Liver (tissue), 9 donors: ENCODE results near the gene NFKBIB. TPM values are rescaled to one million over a fixed set of nuclear protein-coding genes. Genes with fewer than 3 reads are reported as not detected.
A peak's percentile ranks its signal among the peaks of the same experiment; 100 is the strongest.
"Not testable (repeated sequence)": the region's sequence is repeated elsewhere in the genome, so short reads cannot be mapped to it uniquely, and the experiment has no call there.

Experiments used
- DNase-seq: peaks from one replicate; pipeline ENCODE4 v3.0.0-alpha.2; 2017; ENCODE audit warnings: low spot score
- H3K27ac ChIP-seq, 2 donors: one replicate each; pipeline ENCODE4 v1.7.0; 2013; ENCODE audit warnings: inconsistent platforms in 2 of 2, low read length in 2 of 2, control low read depth in 1 of 2, low read depth in 1 of 2, mild to moderate bottlenecking in 1 of 2
- H3K27me3 ChIP-seq, 4 donors: one replicate each; pipeline versions ENCODE4 v1.6.1 to v1.7.0; 2013; ENCODE audit warnings: low read length in 3 of 4, inconsistent platforms in 1 of 4, mild to moderate bottlenecking in 1 of 4, moderate library complexity in 1 of 4; ENCODE audit not compliant: control insufficient read depth in 4 of 4, insufficient read depth in 4 of 4
- H3K36me3 ChIP-seq, 4 donors: one replicate each; pipeline versions ENCODE4 v1.6.1 to v1.7.0; 2013; ENCODE audit warnings: low read length in 3 of 4, mild to moderate bottlenecking in 3 of 4, low read depth in 1 of 4, moderate library complexity in 1 of 4; ENCODE audit not compliant: control insufficient read depth in 4 of 4, insufficient read depth in 3 of 4
- H3K4me1 ChIP-seq, 4 donors: one replicate each; pipeline versions ENCODE4 v1.6.1 to v1.7.0; 2013; ENCODE audit warnings: low read length in 3 of 4, mild to moderate bottlenecking in 3 of 4, moderate library complexity in 1 of 4; ENCODE audit not compliant: control insufficient read depth in 4 of 4, insufficient read depth in 4 of 4
- H3K4me3 ChIP-seq, 3 donors: one replicate each; pipeline versions ENCODE4 v1.6.1 to v1.7.0; 2013; ENCODE audit warnings: low read length in 3 of 3, control low read depth in 1 of 3, low read depth in 1 of 3, mild to moderate bottlenecking in 1 of 3
- H3K9ac ChIP-seq, 2 donors: one replicate each; pipeline ENCODE4 v1.7.0; 2013; ENCODE audit warnings: low read length in 2 of 2, mild to moderate bottlenecking in 2 of 2, moderate library complexity in 2 of 2, control low read depth in 1 of 2, low read depth in 1 of 2
- H3K9me3 ChIP-seq, 4 donors: one replicate each; pipeline versions ENCODE4 v1.6.1 to v1.7.0; 2013; ENCODE audit warnings: low read length in 3 of 4; ENCODE audit not compliant: control insufficient read depth in 4 of 4
- CTCF ChIP-seq: fragments of 150-350 bp; IDR thresholded peaks from 2 replicates; pipeline ENCODE4 v1.5.1; 2017; ENCODE audit warnings: improper control_type of control experiment, low read depth, low read length; ENCODE audit not compliant: missing input control
- FOXA2 ChIP-seq: IDR thresholded peaks from 2 replicates; pipeline ENCODE4 v1.6.1; 2016; ENCODE audit warnings: antibody characterized with exemption
- GABPA ChIP-seq, 2 donors: IDR thresholded peaks in 1 of 2; conservative IDR thresholded peaks in 1 of 2; 2 replicates each; pipeline ENCODE4 v1.6.1; 2016; ENCODE audit warnings: antibody characterized with exemption in 2 of 2, mild to moderate bottlenecking in 1 of 2, moderate library complexity in 1 of 2
- HNF4A ChIP-seq, 2 donors: conservative IDR thresholded peaks; 2 replicates each; pipeline ENCODE4 v1.6.1; 2016; ENCODE audit warnings: antibody characterized with exemption in 2 of 2, mild to moderate bottlenecking in 2 of 2
- HNF4G ChIP-seq: IDR thresholded peaks from 2 replicates; pipeline ENCODE4 v1.6.1; 2016; ENCODE audit warnings: antibody characterized with exemption
- JUND ChIP-seq, 2 donors: IDR thresholded peaks; 2 replicates each; pipeline ENCODE4 v1.6.1; 2016; ENCODE audit warnings: antibody characterized with exemption in 2 of 2
- REST ChIP-seq: IDR thresholded peaks from 2 replicates; pipeline ENCODE4 v1.6.1; 2016; ENCODE audit warnings: antibody characterized with exemption, mild to moderate bottlenecking
- RXRA ChIP-seq, 2 donors: IDR thresholded peaks; 2 replicates each; pipeline ENCODE4 v1.6.1; 2017 to 2018; ENCODE audit warnings: antibody characterized with exemption in 2 of 2, mild to moderate bottlenecking in 1 of 2
- SP1 ChIP-seq: IDR thresholded peaks from 2 replicates; pipeline ENCODE4 v1.6.1; 2018; ENCODE audit warnings: antibody characterized with exemption, mild to moderate bottlenecking
- TAF1 ChIP-seq: conservative IDR thresholded peaks from 2 replicates; pipeline ENCODE4 v1.6.1; 2016; ENCODE audit warnings: antibody characterized with exemption, mild to moderate bottlenecking
- WGBS: extraction: QIAGEN DNeasy Blood & Tissue Kit; methylation state at CpG from one replicate; pipeline ENCODE4 v1.1.7; 2013; 5-methylcytosine and 5-hydroxymethylcytosine counted together
- polyA plus RNA-seq, 2 donors: library from polyadenylated mRNA; stranded (reverse) in 1 of 2; unstranded in 1 of 2; fragments of 200-250 nt in 1 of 2; fragments of >200 nt in 1 of 2; fragmentation: Nextera tagmentation in 1 of 2; extraction: Ambion mirVana in 1 of 2; gene quantifications; one replicate each; pipeline versions ENCODE4 v1.2.1 to v1.2.3, GENCODE V29; 2013 to 2015
- total RNA-seq, 2 donors: library from RNA; depleted of rRNA; stranded (reverse); fragments of >200 nt; gene quantifications; one replicate each; pipeline ENCODE4 v1.2.3, GENCODE V29; 2014
- donor health status: healthy.
- donor health status: healthy.
- donor health status: healthy.
- donor health status: healthy.
- donor health status: healthy.

NFKBIB gene
- total and polyA plus RNA-seq, 4 donors = 8.0 to 25.4 (median 14.9) TPM

GRCh38 chr19:38856813-38857212 is 43.0 kb upstream of the NFKBIB start:
- Histone ChIP-seq H3K4me3 (no peak overlapping the region), H3K27me3 (no peaks in the 10 kb centered on the region), H3K4me1 (peaks cover 0 to 10% (median 4%) of the 10 kb centered on the region in 4 donors), H3K36me3 (no peaks in the 10 kb centered on the region), H3K9me3 (no peaks in the 10 kb centered on the region), H3K27ac (no peak overlapping the region), H3K9ac (no peak overlapping the region)
- WGBS = 93% methylated on average over 3 of the region's 3 CpGs
- no peak for DNase-seq
- TF ChIP-seq FOXA2 (no peak), RXRA (IDR thresholded peaks at IDR 0.05) (no peak)

- H3K9ac ChIP-seq, H3K36me3 ChIP-seq, H3K9me3 ChIP-seq, DNase-seq, H3K4me1 ChIP-seq, H3K4me3 ChIP-seq, H3K27me3 ChIP-seq, H3K27ac ChIP-seq: not testable (repeated sequence)
- WGBS = 63% methylated on average over 21 of the region's 21 CpGs
- TF ChIP-seq RXRA (IDR thresholded peaks at IDR 0.05) = peak; percentile 30 to 34
- peak; percentile 42 for TF ChIP-seq SP1
- TF ChIP-seq HNF4A (conservative IDR thresholded peaks at IDR 0.05) = peak; percentile 59 to 66
These were observed 40.1 kb upstream of the NFKBIB start for GRCh38 chr19:38859631-38860204.

- TF ChIP-seq SP1 (no peak), RXRA (IDR thresholded peaks at IDR 0.05) (no peak), REST (no peak), GABPA (IDR thresholded peaks at IDR 0.05 in 1 of 2, conservative IDR thresholded peaks at IDR 0.05 in 1 of 2) (no peak), HNF4A (conservative IDR thresholded peaks at IDR 0.05) (no peak), JUND (IDR thresholded peaks at IDR 0.05) (no peak), CTCF (no peak), TAF1 (no peak), HNF4G (no peak)
- 99% methylated on average over 3 of the region's 3 CpGs for WGBS
These were observed 38.4 kb upstream of the NFKBIB start for GRCh38 chr19:38861368-38861767.

More at GRCh38 chr19:38861368-38861767, 38.4 kb upstream of the NFKBIB start:
- no peak overlapping the region for H3K27ac ChIP-seq
- H3K36me3 ChIP-seq = no peaks in the 10 kb centered on the region
- H3K9ac ChIP-seq = no peak overlapping the region
- H3K27me3 ChIP-seq = no peaks in the 10 kb centered on the region
- H3K4me3 ChIP-seq = no peak overlapping the region
- H3K9me3 ChIP-seq = no peaks in the 10 kb centered on the region
- no peak for DNase-seq
- H3K4me1 ChIP-seq = peaks cover 0 to 6% (median 2%) of the 10 kb centered on the region in 4 donors
